NCI-H510A treated with DMSO at 0.1 percent for 48 hours (cell line): ENCODE results near the gene ANKRD34A.

Experiments used
- DNase-seq: peaks from one replicate; lab custom pipeline; 2025; lab: John Stamatoyannopoulos, UW

Gene ANKRD34A

GRCh38 chr1:145964328-145965118 lies at the start of gene ANKRD34A, which contains the start of gene POLR3GL:
Gene ANKRD34A, minus strand, starts transcription at chr1:145964575. Its CDS starts 2,816 bp downstream, at chr1:145961759.
Gene POLR3GL, plus strand, starts transcription at chr1:145964690. Its CDS starts 10,176 bp downstream, at chr1:145974866.
- DNase-seq: peak; percentile 91

- no peak for DNase-seq
Observed at GRCh38 chr1:146013559-146013922, 49.2 kb upstream of the ANKRD34A start.

GRCh38 chr1:146012703-146013558 lies 48.6 kb upstream of the ANKRD34A start:
- DNase-seq: peak; percentile 80

- no peak for DNase-seq
Observed at GRCh38 chr1:146010126-146010738, 45.9 kb upstream of the ANKRD34A start.

- DNase-seq: no peak
Observed at GRCh38 chr1:146007489-146008133, 43.2 kb upstream of the ANKRD34A start.

GRCh38 chr1:146001709-146002108 lies 37.3 kb upstream of the ANKRD34A start:
- no peak for DNase-seq

- DNase-seq: peak; percentile 77
Observed at GRCh38 chr1:145999321-146000024, 35.1 kb upstream of the ANKRD34A start.

- DNase-seq: no peak
Observed at GRCh38 chr1:145997718-145998023, 33.3 kb upstream of the ANKRD34A start.

- DNase-seq: no peak
Observed at GRCh38 chr1:145997016-145997717, 32.8 kb upstream of the ANKRD34A start.

- peak; percentile 95 for DNase-seq
Observed at GRCh38 chr1:145996433-145997015, 32.1 kb upstream of the ANKRD34A start, which contains the start of gene TXNIP. Gene TXNIP, minus strand, starts transcription at chr1:145996579. Its CDS starts 313 bp downstream, at chr1:145996266.

- no peak for DNase-seq
Observed at GRCh38 chr1:145995964-145996432, 31.6 kb upstream of the ANKRD34A start.

- DNase-seq: no peak
Observed at GRCh38 chr1:145995148-145995881, 30.9 kb upstream of the ANKRD34A start.

GRCh38 chr1:145994391-145995120 lies 30.2 kb upstream of the ANKRD34A start:
- DNase-seq: no peak

GRCh38 chr1:145993618-145994390 lies 29.4 kb upstream of the ANKRD34A start:
- no peak for DNase-seq

- no peak for DNase-seq
Observed at GRCh38 chr1:145992958-145993617, 28.7 kb upstream of the ANKRD34A start.

GRCh38 chr1:145992502-145992936 lies 28.1 kb upstream of the ANKRD34A start:
- no peak for DNase-seq

GRCh38 chr1:145991735-145992412 lies 27.5 kb upstream of the ANKRD34A start:
- no peak for DNase-seq
